Measurements from ENCODE around the gene TAC3.

The TAC3 gene

DNA sequence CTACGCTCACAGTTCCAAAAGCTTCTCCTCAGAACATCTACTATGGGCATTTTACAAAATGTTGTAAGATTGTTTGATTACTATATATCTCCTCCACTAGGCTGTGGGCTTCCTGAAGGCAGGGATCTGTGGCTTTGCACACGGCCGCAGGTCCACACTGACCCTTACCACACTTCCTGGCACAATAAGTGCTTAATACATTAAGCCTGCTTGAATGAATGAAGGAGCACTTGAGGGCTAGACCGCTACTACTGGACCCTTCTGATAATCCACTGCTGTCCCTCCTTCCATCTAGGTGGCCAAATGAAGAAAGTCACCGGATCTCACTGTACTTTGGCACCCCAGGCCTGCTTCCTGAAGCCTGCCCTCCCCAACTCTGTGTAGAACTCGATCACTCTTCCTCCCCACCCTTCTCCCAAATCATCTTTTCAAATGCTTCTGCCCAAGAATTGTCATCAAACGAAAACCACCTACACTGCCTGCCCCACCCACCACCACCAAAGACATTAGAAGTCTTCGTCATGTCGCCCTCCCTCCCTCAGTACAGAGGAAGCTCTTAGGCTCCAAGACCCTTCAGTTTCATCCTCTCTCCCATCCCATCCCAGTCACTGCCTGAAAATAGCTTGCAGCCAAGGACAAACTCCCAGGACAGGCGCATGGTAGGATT lies 9.4 kb downstream of the TAC3 start:
- in situ Hi-C loops (cut with MboI; ENCODE audit: low sequenced_read_pairs) = no loop called here

GRCh38 chr12:57005980-57006808 lies 10.1 kb downstream of the TAC3 start, which contains the start of gene ZBTB39:
TSS of gene ZBTB39 (minus strand) at chr12:57006546. CDS start at chr12:57004917, 1,629 bp downstream.
- in situ Hi-C loops (cut with MboI; ENCODE audit: low sequenced_read_pairs) = no loop called here

DNA sequence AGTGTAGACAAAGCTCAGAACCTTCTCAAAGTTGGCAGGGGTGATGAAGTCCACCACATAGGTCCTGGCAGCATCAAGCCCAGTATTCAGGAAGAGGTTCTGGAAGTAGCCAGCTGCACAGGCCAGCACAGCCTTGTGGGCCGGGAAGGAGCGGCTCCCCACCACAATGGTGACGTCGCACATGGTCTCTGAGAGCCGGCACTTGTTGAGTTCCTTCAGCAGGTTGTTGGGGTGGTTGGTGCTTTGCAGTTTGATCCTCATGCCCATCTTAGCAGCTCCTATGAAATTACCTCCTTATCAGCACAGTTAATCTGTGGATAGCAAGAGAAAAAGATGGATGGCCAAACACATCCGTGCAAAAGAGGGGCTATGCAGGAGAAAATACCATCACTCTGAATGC lies 11.7 kb downstream of the TAC3 start:
- in situ Hi-C loops (cut with MboI; ENCODE audit: low sequenced_read_pairs) = loop anchor here (5.0 kb wide), 1 partner anchor 242 kb away; the partner anchor contains the start of gene HSD17B6

GRCh38 chr12:57003395-57003794 lies 12.9 kb downstream of the TAC3 start:
- in situ Hi-C loops (cut with MboI; ENCODE audit: low sequenced_read_pairs) = loop anchor here (5.0 kb wide), 1 partner anchor 241 kb away; the partner anchor contains the start of gene HSD17B6

- in situ Hi-C loops (cut with MboI; ENCODE audit: low sequenced_read_pairs) = loop anchor here (5.0 kb wide), 1 partner anchor 239 kb away; the partner anchor contains the start of gene HSD17B6
Observed at GRCh38 chr12:57001448-57001906, 14.9 kb downstream of the TAC3 start.

- in situ Hi-C loops (cut with MboI; ENCODE audit: low sequenced_read_pairs) = loop anchor here (5.0 kb wide), 1 partner anchor 238 kb away; the partner anchor contains the start of gene HSD17B6
Observed at GRCh38 chr12:57000393-57000792, 15.9 kb downstream of the TAC3 start.

GRCh38 chr12:56999456-56999855 lies 16.9 kb downstream of the TAC3 start:
- in situ Hi-C loops (cut with MboI; ENCODE audit: low sequenced_read_pairs) = loop anchor here (25.0 kb wide), 1 partner anchor 162 kb away; no protein-coding TSS in a partner anchor

DNA sequence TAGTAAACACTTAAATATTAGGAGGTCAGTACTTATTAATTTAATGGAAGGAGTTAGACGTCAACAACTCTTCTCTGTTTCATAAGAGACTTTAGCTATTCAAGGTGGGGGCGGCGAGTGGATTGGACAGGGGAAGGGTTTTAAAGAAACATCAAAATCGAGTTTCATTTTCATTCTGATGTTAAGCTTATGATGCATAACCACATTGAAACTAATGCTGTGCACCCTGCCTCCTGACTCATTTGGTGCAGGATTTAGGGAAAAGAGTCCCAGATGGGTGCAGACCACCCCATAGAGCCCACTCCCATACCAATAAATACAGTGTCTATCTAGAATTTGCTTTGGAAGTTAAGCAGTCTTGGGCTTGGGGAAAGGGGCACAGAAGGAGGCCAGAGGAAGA lies 17.3 kb downstream of the TAC3 start:
- in situ Hi-C loops (cut with MboI; ENCODE audit: low sequenced_read_pairs) = loop anchor here (25.0 kb wide), 1 partner anchor 162 kb away; no protein-coding TSS in a partner anchor

- in situ Hi-C loops (cut with MboI; ENCODE audit: low sequenced_read_pairs) = loop anchor here (25.0 kb wide), 1 partner anchor 161 kb away; no protein-coding TSS in a partner anchor
Observed at GRCh38 chr12:56998316-56998715, 18.0 kb downstream of the TAC3 start.

DNA sequence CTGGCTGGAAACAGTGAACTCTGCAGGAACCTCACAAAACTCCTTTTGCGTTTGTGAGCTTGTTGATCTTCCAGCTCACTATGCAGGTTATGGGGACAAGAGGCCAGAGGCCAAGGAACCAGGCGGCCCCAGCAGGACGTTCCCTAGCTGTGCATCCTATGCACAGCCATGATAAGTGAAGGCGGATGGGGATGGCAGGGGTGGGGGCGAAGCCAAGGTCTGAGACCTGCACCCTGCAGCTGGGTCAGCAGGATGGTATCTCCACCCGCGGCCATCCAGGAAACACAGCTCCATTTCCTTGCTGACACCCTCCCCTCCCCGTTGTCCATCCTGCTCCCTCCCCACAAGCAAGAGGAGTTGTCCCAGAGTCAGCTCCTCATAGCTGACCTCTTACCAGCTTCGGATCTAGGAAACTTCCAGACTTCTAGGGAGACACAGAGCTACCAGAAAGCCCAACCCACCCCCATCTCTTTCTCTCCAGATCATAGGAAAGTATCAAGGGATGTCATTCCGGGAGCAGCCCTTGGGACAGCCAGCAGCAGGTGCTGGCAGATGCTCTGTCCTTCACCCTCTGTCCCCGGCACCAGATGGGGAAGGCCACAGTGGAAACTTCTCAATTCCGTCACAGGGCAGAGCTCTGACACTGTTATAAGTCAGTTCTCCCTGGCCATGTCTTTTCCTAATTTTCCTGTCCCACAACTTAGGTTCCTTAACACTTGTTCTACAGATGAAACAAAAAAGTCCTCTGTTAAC lies 19.4 kb downstream of the TAC3 start:
- in situ Hi-C loops (cut with MboI; ENCODE audit: low sequenced_read_pairs) = loop anchor here (25.0 kb wide), 1 partner anchor 160 kb away; no protein-coding TSS in a partner anchor

- in situ Hi-C loops (cut with MboI; ENCODE audit: low sequenced_read_pairs) = loop anchor here (25.0 kb wide), 1 partner anchor 159 kb away; no protein-coding TSS in a partner anchor
Observed at GRCh38 chr12:56995930-56996496, 20.3 kb downstream of the TAC3 start.

DNA sequence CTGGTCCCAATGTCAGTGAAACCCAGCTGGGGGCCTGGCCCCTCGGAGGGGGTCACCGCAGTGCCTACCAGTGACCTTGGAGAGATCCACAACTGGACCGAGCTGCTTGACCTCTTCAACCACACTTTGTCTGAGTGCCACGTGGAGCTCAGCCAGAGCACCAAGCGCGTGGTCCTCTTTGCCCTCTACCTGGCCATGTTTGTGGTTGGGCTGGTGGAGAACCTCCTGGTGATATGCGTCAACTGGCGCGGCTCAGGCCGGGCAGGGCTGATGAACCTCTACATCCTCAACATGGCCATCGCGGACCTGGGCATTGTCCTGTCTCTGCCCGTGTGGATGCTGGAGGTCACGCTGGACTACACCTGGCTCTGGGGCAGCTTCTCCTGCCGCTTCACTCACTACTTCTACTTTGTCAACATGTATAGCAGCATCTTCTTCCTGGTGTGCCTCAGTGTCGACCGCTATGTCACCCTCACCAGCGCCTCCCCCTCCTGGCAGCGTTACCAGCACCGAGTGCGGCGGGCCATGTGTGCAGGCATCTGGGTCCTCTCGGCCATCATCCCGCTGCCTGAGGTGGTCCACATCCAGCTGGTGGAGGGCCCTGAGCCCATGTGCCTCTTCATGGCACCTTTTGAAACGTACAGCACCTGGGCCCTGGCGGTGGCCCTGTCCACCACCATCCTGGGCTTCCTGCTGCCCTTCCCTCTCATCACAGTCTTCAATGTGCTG lies 21.0 kb downstream of the TAC3 start:
- in situ Hi-C loops (cut with MboI; ENCODE audit: low sequenced_read_pairs) = loop anchor here (25.0 kb wide), 1 partner anchor 158 kb away; no protein-coding TSS in a partner anchor

- in situ Hi-C loops (cut with MboI; ENCODE audit: low sequenced_read_pairs) = loop anchor here (25.0 kb wide), 1 partner anchor 157 kb away; no protein-coding TSS in a partner anchor
Observed at GRCh38 chr12:56994231-56994746, 22.0 kb downstream of the TAC3 start.

- in situ Hi-C loops (cut with MboI; ENCODE audit: low sequenced_read_pairs) = loop anchor here (25.0 kb wide), 1 partner anchor 156 kb away; no protein-coding TSS in a partner anchor
Observed at GRCh38 chr12:56993346-56993745, 23.0 kb downstream of the TAC3 start.

DNA sequence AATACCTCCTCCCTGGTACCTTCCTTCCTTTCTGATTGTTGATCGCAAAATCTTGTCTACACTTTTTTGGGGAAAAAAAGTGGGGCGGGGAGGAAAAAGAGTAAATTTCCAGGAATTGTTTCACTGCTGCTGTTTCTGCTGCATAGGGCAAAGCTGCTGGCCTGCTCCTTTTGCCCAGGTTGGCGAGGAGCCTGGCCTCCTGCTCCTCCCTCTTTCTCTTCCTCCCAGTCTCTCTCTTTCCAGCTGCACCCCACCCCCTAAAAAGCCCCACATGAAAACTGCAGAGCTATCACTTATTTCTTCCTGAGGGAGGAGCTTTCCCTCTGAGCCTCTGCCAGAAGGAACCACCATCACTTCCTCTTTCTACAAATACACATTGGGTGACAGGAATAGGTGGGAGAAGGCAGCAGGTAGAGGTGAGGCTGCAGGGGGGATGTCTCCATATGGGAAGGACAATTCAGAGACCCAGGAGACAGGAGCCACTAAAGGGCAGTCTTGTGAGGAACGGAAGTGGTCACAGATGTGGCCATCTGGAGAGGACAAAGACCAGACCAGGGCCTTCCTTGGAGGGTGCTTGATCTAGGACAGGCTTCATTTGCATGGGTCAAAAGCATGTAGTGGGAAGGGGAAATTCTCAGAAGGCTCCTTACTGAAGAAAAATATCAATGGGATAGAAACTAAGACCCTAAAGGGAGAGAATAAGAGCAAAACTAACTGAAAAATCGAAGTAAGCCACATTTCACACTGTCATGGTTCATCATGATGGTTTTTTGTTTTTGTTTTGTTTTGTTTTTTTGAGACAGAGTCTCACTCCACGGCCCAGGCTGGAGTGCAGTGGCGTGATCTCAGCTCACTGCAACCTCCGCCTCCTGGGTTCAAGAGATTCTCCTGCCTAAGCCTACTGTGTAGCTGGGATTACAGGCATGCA lies 24.7 kb downstream of the TAC3 start:
- in situ Hi-C loops (cut with MboI; ENCODE audit: low sequenced_read_pairs) = loop anchor here (25.0 kb wide), 1 partner anchor 154 kb away; no protein-coding TSS in a partner anchor

- in situ Hi-C loops (cut with MboI; ENCODE audit: low sequenced_read_pairs) = loop anchor here (25.0 kb wide), 1 partner anchor 153 kb away; no protein-coding TSS in a partner anchor
Observed at GRCh38 chr12:56990648-56991318, 25.5 kb downstream of the TAC3 start.

Data from HL-60/S4 treated with retinoic acid at 250 ng/mL for 4 days and 3 days (cell line).